Subcutaneous adipose tissue (tissue), 4 donors: Measurements from ENCODE around the gene SEPTIN2. TPM values are rescaled to one million over a fixed set of nuclear protein-coding genes. Genes with fewer than 3 reads are reported as not detected.

ENCODE experiments used
- CTCF ChIP-seq: fragments of 450-650 bp; IDR thresholded peaks from one replicate; pipeline ENCODE4 v1.5.1; 2016; ENCODE audit warnings: low read depth, mild to moderate bottlenecking, control low read depth, antibody characterized with exemption, moderate library complexity
- total RNA-seq, 4 donors: library from RNA; depleted of rRNA; stranded (reverse); fragments of >200 nt; gene quantifications; one replicate each; pipeline ENCODE4 v1.1.0, GENCODE V29; 2016

Gene SEPTIN2
- total RNA-seq: 100 to 1,000 TPM; 299 to 428 (median 363) TPM

- TF ChIP-seq CTCF: no peak
Measured at GRCh38 chr2:241315879-241316631, at the start of gene SEPTIN2. Gene SEPTIN2 (plus strand): TSS chr2:241315925. CDS start chr2:241324233, 8,308 bp downstream.

GRCh38 chr2:241267249-241268067, 48.3 kb upstream of the SEPTIN2 start:
- no peak for TF ChIP-seq CTCF

- no peak for TF ChIP-seq CTCF
Measured at GRCh38 chr2:241268306-241268705, 47.4 kb upstream of the SEPTIN2 start.

GRCh38 chr2:241268716-241269445, 46.8 kb upstream of the SEPTIN2 start:
- no peak for TF ChIP-seq CTCF

GRCh38 chr2:241269707-241270520, 45.8 kb upstream of the SEPTIN2 start:
- TF ChIP-seq CTCF: no peak

GRCh38 chr2:241270531-241270930, 45.2 kb upstream of the SEPTIN2 start:
- no peak for TF ChIP-seq CTCF
